ENCODE measurements around the gene SS18L1.

The SS18L1 gene

DNA sequence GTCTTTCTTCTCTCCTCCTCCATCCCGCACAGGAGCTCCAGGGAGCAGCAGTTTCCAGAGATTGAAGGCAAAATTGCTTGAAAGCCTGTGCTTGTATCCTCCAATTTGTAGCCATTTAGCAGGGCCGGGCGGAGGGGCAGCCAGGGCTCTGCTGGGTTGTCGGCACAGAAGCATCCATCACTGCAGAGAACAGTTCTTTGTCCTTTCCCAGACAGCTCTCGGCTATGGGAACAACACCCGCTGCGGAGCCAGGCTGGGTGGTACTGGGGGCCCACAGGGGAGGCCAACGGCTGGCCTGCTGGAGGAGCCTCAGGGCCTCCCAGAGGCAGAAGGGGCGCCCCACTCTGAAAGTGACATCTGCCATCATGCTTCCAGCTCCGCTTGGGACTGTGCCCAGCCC, 68.7 kb downstream of the SS18L1 start:
- DNase-seq (ENCODE audit: low read depth) = no peak

DNA sequence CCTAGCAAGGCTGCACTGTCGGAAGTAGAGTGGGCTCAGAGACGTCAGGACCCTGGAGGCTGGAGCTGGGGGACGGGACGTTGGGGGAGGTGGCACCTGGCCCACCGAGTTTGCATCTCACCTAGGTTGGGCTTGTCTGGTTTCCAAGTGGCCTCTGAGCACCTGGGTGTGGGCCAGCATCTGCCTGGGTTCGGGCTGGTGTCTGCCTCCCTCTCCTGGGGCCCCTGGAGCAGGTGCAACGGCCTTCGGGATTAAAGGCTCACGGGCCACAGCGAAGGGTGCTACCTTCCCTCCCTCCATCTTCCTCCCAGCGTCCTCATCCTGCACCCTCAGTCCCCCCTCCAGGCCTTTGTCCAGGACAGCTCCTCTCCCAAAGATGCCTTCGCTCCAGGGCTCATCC, 70.5 kb downstream of the SS18L1 start:
- no peak for DNase-seq (ENCODE audit: low read depth)

DNA sequence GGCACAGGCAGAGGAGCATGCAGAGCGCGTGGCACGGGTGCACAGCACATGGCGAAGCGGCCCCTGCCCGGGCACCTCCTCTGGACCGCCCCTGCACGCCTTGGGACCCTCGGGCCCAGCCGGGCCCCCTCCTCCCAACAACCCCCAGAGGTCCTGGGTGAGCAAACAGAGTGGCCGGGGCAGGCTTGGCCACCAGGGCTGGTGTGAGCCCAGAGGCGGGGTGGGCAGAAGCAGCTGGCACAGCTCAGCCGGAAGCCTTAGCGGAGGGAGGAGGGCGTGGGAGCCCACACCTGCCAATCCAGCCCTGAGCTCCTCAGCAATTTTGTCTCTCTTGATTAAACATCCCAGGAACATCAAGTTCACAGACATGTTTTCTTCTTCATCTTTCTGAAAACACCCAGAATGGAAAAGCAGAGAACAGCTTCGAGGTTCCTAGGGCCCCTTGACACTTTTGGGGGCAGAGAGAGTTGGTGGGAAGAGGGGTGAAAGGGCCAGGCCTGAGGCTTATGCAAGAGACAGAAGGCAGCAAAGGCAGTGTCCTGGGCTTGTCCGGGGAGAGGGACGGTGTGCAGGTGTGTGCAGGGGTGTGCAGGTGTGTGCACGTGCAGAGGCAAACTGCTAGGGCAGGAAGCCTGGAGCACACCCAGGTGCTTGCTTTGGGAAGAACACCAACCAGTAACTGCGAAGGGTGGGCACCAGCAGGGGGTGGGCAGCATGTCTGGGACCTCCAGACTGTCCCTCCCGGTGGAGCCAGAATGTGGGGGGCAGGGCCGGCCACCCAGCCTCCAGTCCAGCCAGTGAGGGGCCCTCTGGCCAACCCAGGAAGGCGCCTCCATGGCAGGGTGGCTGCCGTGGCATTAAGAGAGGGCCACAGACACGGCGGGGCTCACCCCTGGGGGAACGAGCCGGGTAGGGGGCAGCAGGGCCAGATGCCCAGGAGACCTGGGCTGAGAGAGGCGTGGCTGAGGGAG, 71.7 kb downstream of the SS18L1 start:
- DNase-seq (ENCODE audit: low read depth) = no peak

DNA sequence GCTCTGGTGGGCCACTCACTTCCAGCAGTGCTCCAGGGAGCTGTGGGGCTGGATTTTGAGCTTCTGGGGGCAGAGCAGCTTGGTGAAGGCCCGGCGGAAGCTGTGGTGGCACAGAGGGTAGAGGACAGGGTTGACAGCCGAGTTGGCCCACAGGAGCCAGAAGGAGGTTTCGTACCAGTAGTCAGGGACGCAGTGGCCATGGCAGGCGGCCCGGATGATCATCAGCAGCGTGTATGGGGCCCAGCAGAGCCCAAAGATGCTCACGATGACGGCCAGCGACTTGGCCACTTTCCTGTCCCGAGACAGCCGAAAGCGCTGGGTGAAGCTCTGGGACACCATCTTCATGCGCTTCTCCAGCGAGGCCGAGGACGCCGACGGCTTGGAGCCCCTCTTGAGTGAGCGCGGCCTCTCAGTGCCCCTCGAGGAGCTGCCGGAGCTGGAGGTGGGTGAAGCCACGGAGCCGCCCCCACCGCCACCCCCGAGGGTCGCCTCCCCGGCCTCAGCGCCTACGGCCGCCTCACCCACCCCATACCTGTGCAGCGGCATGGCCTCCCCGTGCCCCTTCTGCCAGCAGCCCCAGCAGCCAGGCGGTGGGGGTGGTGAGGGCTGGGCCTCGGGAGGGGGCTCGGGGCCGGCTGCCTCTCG, 72.5 kb downstream of the SS18L1 start:
- DNase-seq (ENCODE audit: low read depth) = no peak

DNA sequence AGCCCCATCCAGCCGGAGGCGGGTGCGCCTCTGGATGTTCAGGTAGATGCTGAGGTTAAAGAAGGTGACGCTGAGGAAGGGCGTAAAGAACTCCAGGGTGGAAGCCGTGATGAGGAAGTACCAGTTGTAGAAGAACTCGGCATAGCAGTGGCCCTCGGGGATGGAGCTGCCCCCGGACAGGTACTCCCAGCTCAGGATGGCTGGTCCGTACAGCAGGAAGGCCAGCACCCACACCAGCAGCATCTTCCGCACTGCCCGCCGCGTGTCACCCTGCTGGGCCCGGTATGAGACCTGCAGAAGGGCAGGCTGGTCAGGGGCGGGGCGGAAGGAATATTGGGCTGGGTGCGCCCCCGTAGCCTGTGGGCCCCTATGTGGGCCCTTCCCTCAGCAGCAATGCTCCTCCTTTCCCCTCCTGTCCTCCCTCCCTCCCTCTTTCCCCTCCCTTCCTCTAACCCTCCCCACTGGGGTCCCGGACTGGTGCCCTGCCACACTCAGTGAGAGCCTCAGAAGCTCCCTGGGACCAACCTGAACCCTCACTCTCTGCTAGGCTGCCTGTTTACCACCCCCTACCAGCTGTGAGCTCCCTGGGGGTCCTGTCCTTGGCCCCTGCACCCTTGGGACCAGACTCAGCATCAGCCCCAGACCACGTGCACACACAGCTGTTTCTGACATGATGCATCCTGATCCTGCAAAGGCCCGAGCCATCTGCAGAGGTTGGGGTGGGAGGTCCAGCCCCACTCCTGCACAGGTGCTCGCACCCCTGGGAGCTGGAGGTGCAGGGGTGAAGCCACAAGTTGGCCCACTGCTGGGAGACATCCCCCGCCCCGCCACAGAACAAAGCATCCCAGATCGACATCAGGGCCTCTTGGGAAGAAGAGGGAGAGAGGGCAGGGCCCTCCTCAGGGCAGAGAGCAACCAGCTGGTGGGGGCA, 73.3 kb downstream of the SS18L1 start:
- DNase-seq (ENCODE audit: low read depth) = no peak

DNA sequence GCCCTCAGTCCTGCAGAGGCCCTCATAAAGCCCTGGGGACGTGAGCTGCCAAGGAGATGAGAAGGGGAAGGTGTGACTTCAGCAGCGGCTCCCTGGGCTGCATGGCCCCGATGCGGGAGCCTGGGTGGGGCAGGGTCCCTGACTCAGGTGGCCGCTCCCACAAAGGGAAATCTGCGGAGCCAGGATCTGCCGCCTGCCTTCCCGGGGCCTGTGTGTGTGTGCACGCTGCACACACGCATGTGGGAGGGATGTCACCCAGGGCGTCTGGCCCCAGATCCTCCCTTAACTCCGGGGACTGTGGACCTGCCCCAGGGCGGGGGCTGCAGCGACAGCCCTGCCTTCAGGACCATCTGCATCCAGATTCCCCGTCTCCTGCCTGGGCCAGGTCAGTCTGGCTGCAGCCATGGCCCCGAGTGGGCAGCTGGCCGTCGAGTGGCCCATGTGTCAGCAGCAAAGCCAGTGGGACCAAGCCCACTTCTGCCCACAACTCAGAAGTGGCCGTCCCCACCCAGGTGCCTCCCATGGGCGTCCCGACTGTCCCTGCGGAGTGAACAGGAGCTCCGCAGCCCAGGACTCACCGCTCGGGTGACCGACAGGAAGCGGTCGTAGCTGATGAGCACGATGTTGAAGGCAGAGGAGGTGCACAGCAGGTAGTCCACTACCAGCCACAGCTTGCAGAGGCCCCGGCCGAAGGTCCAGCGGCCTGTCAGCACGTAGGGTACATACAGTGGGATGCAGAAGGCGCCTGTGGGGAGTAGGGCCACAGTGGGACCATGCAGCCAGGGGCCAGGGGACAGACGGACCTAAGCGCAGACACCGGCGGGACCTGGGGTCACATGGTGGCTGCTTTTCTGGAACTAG, 74.6 kb downstream of the SS18L1 start:
- DNase-seq (ENCODE audit: low read depth) = no peak

DNA sequence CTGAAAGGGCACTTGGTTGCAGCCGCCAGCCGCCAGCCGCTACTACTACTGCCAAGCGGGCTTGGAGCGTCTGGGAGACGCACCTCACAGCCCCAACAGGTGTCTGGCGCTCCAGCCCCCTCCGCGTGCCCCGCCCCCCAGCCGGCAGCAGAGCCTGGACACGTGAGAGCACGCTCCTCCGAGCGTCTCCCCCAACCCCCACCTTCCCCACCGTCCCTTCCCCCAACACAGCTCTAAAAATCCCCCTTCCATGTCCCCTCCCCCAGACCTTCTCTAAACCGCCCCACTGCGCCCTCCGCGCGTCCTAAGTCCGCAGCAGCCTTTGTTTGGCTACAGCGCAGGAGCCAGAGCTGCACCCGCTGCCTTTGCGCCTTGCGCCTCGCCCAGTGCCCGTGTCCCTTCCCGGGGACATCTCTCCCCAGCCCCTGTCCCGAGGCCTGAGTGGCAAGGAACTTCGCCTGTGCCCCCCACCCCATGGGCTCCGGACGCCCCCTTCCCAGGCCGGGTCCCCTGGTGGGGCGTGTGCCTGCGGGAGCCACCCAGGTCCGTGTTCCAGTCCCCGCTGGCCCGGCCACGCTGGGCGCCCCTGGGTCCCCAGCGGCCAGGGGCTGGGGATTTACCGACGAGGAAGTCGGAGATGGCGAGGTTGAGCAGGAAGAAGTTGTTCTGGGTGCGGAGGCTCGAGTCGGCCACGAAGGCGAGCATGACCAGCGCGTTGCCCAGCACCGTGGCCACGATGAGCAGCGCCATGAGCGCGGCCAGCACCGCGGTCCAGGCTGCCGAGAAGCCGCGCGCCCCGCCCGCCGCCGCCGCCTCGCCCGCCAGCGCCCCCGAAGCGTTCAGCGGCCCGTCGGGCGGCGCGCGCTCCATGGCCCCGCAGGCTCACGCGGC, 75.8 kb downstream of the SS18L1 start:
- DNase-seq (ENCODE audit: low read depth) = no peak

DNA sequence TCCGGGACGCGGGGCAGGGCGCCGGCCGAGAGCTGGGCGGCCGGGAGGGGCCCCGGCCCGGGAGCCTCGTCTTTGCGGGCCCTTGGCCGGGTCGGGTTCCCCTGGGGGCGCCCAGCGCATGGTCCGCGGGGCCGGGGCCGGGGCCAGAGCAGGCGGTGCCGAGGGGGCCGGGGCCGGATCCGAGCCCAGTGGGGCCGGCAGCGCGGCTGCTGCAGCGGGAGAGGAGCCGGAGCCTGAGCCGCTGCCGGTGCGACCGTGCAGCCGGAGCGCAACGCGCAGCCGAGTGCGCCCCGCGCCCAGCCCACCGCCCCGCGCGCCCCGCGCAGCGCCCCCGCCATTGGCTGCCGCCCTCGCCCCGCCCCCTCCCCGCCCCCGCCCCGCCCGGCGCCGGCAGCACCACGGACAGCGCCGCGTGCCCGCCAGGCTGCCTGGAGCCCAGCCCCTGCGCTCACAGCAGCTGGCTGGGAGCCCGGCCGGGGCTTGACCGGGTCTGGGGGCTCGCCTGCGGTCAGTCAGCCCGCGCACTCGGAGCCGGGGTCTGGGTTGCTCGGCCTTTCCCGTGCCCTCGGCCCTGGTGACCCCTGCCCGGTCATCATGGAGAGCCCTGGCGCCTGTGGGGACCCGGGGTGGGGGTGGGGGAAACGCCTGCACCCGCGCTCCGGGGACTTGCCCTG, 76.6 kb downstream of the SS18L1 start, which contains the start of gene HRH3:
Gene HRH3, minus strand, starts transcription at position 287 of the 674 bp plus-strand sequence. CDS start 308 bp downstream, outside the sequence.
- no peak for DNase-seq (ENCODE audit: low read depth)

DNA sequence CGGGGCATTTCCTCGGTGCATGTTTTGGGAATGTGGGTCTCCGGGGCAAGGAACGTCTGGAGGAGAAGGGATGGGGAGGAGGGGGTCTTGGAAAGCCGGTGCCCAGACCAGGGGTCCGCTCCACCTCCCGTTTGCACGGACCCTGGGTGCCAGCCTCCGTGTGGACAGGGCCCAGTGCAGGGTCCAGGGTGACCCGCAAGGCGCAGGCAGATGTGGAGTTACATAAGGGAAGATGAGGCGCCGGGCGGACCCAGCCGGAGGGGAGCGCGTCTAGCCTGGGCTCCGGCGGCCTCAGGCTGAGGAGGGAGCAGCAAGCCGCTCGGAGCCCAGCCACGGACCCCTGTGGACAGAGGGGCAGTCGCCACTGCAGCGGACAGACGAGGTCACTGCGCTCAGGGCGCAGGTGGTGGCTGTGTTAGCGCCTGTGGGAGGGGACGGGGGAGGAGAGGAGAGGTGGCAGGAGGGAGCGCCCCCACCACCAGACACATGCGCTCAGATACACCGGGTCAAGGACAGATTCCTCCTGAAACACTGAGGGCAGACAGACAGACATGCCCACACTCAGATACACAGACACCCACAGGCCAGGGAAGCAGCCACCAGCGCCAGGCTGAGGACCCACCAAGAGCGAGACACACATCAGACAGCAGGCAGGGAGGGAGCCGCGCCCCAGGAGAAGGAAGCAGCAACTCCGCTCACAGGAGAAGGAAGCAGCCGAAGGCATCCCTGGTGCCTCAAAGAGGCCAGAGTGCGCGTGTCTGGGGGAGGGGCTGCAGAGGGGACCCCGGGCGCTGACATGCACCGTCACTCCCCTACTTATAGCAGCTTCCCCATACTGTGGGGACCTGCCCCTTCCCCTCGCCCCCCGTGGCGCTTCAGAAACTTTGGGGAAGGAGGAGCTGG, 77.3 kb downstream of the SS18L1 start:
- DNase-seq (ENCODE audit: low read depth) = no peak

DNA sequence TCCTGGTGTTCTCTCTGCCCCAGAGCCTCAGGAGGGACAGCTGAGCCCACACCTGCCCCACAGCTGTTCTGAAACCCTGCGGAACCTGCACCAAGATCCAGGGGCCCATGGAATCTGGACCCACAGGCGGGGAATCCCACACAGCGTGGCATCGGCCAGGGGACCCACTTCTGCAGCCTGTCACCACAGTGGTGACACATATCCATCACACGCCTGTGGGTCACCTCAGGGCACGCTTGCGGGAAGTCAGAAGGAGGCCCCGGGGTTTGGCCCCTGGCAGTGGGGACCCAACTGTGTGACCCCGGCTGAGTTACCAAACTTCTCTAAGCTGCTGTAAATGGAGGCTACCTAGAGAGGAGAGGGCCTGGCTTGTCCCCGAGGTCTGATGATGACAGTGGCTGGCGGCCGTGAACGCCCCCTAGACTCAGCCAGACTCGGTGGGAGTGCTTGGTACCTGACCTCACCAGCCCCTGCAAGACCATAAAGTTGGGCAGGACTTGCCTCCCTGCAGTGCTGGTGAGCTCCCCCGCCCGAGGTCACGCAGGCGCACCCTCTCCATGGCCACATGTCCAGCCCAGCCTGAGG, 78.8 kb downstream of the SS18L1 start:
- DNase-seq (ENCODE audit: low read depth) = no peak

DNA sequence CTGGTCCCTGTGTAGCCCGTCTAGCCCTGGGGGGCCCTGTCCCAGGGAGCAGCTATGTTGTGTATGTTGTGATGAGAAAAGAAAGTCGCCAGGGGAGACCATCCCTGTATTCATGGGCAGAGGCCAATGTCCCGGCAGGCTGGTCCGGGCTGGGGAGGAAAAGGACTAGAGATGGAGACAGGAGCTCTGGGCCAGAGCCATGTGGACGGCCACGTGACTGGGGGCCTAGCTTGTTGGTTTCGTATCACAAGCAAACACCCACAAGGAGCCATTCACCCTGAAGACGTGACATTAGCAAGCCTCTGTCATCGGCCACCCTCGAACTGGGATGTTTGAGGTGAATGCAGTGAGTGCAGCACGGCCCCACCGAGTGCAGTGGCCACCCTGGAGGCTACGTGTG, 79.4 kb downstream of the SS18L1 start:
- DNase-seq (ENCODE audit: low read depth) = no peak

DNA sequence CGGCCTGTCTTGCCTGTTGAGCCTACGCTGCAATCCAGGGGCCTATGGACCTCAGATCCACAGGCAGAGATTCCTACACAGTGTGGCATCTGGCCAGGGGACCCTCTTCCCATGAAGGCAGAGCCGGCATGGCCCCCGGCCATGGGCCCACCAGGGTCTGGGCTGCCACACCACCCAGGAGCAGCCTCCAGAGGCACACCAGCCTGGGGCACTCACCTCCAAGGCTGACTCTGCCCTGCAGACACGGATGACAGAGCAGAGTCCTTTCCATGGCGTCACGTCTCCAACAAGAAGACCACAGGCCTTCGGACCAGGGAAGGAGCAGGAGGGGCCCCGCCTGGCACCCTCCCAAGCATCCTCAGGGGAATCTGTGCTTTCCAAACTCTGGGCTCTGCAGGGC, 80.0 kb downstream of the SS18L1 start:
- DNase-seq (ENCODE audit: low read depth) = no peak

DNA sequence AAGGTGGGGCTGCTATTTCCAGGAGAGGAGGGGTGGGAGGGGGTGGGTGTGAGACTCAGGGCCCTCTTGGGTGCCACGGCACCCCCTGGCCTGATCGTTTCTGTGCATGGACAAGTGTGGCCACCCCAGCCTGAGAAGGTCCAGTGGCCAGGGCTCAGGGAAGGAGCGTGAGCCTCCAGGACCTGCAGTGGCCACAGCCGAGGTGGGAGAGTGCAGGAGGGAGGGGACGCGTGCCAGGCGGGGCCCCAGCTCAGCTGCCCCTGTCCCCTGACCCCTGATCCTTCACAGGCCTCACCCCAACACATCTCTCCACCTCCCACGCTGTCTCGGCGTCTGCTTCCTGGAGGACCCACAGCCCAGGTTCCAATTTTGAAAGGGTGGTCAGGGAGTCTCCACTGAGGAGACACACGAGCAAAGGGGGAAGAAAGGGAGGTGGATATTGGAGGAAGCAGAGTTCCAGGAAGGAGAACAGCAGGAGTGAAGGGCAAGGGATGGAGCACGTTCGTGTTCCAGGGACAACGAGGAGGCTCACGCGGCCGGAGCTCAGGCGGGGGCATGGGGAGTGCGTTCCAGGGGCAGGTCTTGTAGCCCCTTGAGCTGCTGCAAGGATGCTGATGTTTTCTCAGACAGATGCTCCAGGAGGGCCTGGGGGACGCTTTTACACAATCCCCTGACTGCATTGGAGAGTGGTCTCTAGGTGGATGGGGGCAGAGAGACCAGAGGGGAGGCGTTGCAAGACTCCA, 80.7 kb downstream of the SS18L1 start:
- no peak for DNase-seq (ENCODE audit: low read depth)

DNA sequence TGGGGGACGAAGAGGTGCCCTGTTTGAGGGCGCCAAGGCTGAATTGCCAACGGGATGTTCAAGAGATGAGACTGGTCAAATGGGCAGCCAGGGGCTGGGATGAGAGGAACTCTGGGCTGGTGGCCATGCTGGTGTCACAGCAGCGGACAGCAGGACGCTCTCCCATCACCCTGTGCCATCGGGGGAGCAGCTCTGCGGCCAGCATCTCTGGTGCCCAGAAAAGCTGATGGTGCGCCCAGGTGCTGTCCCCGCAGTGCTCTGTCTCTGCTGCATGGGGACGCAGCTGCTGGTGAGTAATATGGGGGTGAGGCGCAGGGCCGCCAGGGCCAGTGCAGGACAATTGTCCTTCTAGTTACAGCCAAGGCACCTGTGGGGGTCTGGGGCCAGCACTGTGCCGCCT, 81.5 kb downstream of the SS18L1 start:
- DNase-seq (ENCODE audit: low read depth) = no peak

DNA sequence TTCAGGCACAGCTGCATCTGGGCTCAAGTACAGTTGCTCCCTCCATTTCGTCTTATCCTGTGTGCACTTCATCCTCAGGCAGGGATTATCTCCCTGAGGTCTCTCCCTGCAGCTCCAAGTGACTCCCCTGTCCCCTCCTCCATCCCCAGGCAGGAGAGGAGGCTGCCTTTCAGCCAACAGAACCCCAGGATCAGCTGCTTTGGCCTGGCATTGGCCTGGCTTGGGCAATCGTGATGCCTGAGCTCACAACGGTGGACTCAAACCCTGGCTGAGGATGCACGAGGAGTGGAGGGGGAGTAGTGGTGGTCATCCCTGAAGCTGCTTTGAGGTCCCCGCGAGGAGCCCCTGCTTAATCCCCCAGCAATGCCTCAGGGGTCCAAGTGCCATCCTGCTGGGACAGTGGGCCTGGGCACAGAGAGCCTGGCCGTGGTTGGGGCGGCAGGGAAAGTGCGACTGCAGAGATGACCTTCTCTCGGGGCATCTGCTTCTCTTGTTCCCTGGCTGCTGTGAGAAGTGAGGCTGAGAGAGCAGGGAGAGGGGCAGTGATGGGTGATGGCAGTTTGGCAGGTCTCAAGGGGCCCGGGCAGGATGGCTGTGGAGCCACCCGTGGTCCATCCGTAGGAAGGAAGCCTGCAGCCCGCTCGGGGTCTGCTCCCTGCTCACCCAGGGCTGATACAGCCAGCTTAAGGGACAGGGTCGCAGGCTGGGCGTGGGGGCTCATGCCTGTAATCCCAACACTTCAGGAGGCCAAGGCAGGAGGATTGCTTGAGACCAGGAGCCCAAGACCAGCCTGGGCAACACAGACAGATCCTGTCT, 82.5 kb downstream of the SS18L1 start:
- DNase-seq (ENCODE audit: low read depth) = no peak

All from GM04504 (cell line).